GM12878 (cell line): ENCODE data around the gene ITGAL. TPM values are rescaled to one million over a fixed set of nuclear protein-coding genes. Genes with fewer than 3 reads are reported as not detected.
A peak's percentile ranks its signal among the peaks of the same experiment; 100 is the strongest.

Experiments
- CEBPZ ChIP-seq: fragments of 150-350 bp; IDR thresholded peaks from 2 replicates; pipeline ENCODE4 v1.6.1; 2016; ENCODE audit warnings: low read depth, low read length
- E2F4 ChIP-seq: IDR thresholded peaks from 2 replicates; pipeline ENCODE4 v1.6.1; 2012; ENCODE audit warnings: low read depth, low read length, improper control_type of control experiment
- EED ChIP-seq: sonication (generic); IDR thresholded peaks from 2 replicates; pipeline ENCODE4 v1.6.1; 2016; ENCODE audit warnings: antibody characterized with exemption, low read depth
- EGR1 ChIP-seq, 2 experiments: IDR thresholded peaks; 1 replicate in 1 of 2; 2 replicates in 1 of 2; pipeline ENCODE4 v1.6.1; 2011 to 2012; ENCODE audit warnings: low read depth in 2 of 2, low read length in 2 of 2, borderline replicate concordance in 1 of 2, mild to moderate bottlenecking in 1 of 2, moderate library complexity in 1 of 2
- ETV6 ChIP-seq, 2 experiments: fragments of 450-650 bp in 1 of 2; IDR thresholded peaks in 1 of 2; conservative IDR thresholded peaks in 1 of 2; 2 replicates each; pipeline ENCODE4 v1.6.1; 2014; ENCODE audit warnings: antibody characterized with exemption in 1 of 2, borderline replicate concordance in 1 of 2, low read depth in 1 of 2, mild to moderate bottlenecking in 1 of 2, moderate library complexity in 1 of 2
- FOXK2 ChIP-seq: fragments of 450-650 bp; IDR thresholded peaks from 2 replicates; pipeline ENCODE4 v1.6.1; 2017; ENCODE audit warnings: mild to moderate bottlenecking, moderate library complexity
- HDAC6 ChIP-seq: fragments of 200-600 bp; sonication (generic); IDR thresholded peaks from one replicate; pipeline ENCODE4 v1.8.0; 2017; ENCODE audit warnings: antibody characterized with exemption; ENCODE audit not compliant: unreplicated experiment
- MEF2B ChIP-seq: fragments of 450-650 bp; IDR thresholded peaks from 2 replicates; pipeline ENCODE4 v1.6.1; 2018; ENCODE audit warnings: mild to moderate bottlenecking, moderate library complexity; ENCODE audit not compliant: partially characterized antibody, poor library complexity, severe bottlenecking
- MLLT1 ChIP-seq: fragments of 450-650 bp; IDR thresholded peaks from 2 replicates; pipeline ENCODE4 v1.6.1; 2016; ENCODE audit warnings: mild to moderate bottlenecking
- NKRF ChIP-seq: fragments of 450-650 bp; conservative IDR thresholded peaks from 2 replicates; pipeline ENCODE4 v1.6.1; 2017; ENCODE audit warnings: mild to moderate bottlenecking, moderate library complexity
- POLR2AphosphoS2 ChIP-seq: IDR thresholded peaks from 2 replicates; pipeline ENCODE4 v1.6.1; 2011; ENCODE audit warnings: low read depth, mild to moderate bottlenecking, low read length, improper control_type of control experiment, moderate library complexity
- RFX5 ChIP-seq: IDR thresholded peaks from 2 replicates; pipeline ENCODE4 v1.6.1; 2011; ENCODE audit warnings: low read depth, low read length, improper control_type of control experiment
- SMAD5 ChIP-seq: IDR thresholded peaks from 2 replicates; pipeline ENCODE4 v1.6.1; 2016; ENCODE audit warnings: antibody characterized with exemption, low read depth
- TCF3 ChIP-seq: IDR thresholded peaks from 2 replicates; pipeline ENCODE4 v1.6.1; 2012; ENCODE audit warnings: low read depth, mild to moderate bottlenecking, low read length, borderline replicate concordance; ENCODE audit not compliant: insufficient read depth
- ZBTB40 ChIP-seq: fragments of 450-650 bp; IDR thresholded peaks from 2 replicates; pipeline ENCODE4 v1.6.1; 2016; ENCODE audit warnings: mild to moderate bottlenecking, moderate library complexity, borderline replicate concordance
- polyA plus RNA-seq, 11 experiments: library from polyadenylated mRNA; depleted of rRNA in 4 of 11; unstranded in 6 of 11; stranded (reverse) in 5 of 11; fragments of >200 nt; fragmentation: Nextera tagmentation in 4 of 11; fragmentation: Illumina TruSeq in 1 of 11; extraction: Ambion mirVana in 4 of 11; extraction: Trizol in 1 of 11; gene quantifications; 1 replicate in 1 of 11; 2 replicates in 10 of 11; pipeline versions ENCODE4 v1.2.1 to v1.2.3, GENCODE V29; 2011 to 2016; ENCODE audit warnings: inconsistent platforms in 2 of 11, missing spikeins in 2 of 11, low read depth in 1 of 11
- total RNA-seq, 4 experiments: library from RNA; depleted of rRNA in 3 of 4; stranded (reverse); fragments of >200 nt in 3 of 4; fragmentation: Illumina TruSeq in 1 of 4; extraction: Trizol in 1 of 4; gene quantifications; 2 replicates each; pipeline versions ENCODE4 v1.2.1 to v1.2.3, GENCODE V29; 2013 to 2021

The ITGAL gene
- total and polyA plus RNA-seq, 10 of the 15 experiments (the other 5 are each of a cell fraction or from before 2014, with no cell fraction given) = 10.7 to 170 (median 96.9) TPM

- TF ChIP-seq E2F4 (no peak), EED (peak; percentile 99), MLLT1 (peak; percentile 97), HDAC6 (no peak), RFX5 (no peak), NKRF (no peak; the same call in 1 of the 2 replicates), ZBTB40 (no peak), ETV6 (conservative IDR thresholded peaks at IDR 0.05 in 1 of 2, IDR thresholded peaks at IDR 0.05 in 1 of 2; ENCODE audit: borderline replicate concordance in 1 of 2, low read depth in 1 of 2) (peak in 1 of 2 experiments; percentile 91; a peak in 2 of 4 replicates), FOXK2 (no peak), MEF2B (peak; percentile 92), SMAD5 (no peak; the same call in 1 of the 2 replicates), EGR1 (IDR thresholded peaks at IDR 0.05; ENCODE audit: borderline replicate concordance in 1 of 2, low read depth in 2 of 2, low read length in 2 of 2) (peak in 1 of 2 experiments; percentile 94; a peak in 2 of 3 replicates), CEBPZ (no peak), TCF3 (peak; percentile 100), POLR2AphosphoS2 (peak; percentile 67; the same call in 1 of the 2 replicates)
Measured at GRCh38 chr16:30458561-30459394, 13.8 kb upstream of the ITGAL start (continued).
